MCF 10A (cell line): Measurements from ENCODE around the gene IL2RA. TPM values are rescaled to one million over a fixed set of nuclear protein-coding genes. Genes with fewer than 3 reads are reported as not detected.

Source experiments
- BruUV-seq: library from RNA; stranded (reverse); fragments of 400-500 nt; replicated peaks from 2 replicates; lab custom pipeline; 2021; lab: Mats Ljungman, UMichigan
- CTCF ChIA-PET: fragments of 300-600 bp; sonication (Branson Sonifier 250); formaldehyde crosslinking; extraction: SDS; loops from one replicate; lab custom pipeline; 2021; ENCODE audit warnings: antibody characterized with exemption, inconsistent platforms; lab: Yijun Ruan, JAX
- POLR2A ChIA-PET: fragments of 300-600, 350-650 bp; sonication (Branson Sonifier 250); formaldehyde crosslinking; extraction: SDS; loops from one replicate; lab custom pipeline; 2020; ENCODE audit warnings: antibody characterized with exemption, inconsistent platforms; lab: Yijun Ruan, JAX
- DNase-seq: peaks from one replicate; pipeline ENCODE4 v3.0.0-alpha.2; 2018; ENCODE audit not compliant: unreplicated experiment
- H3K27ac Mint-ChIP-seq: one replicate; pipeline ENCODE4 v1.8.0; 2022; ENCODE audit warnings: mild to moderate bottlenecking, low read depth, mixed read lengths; ENCODE audit not compliant: unreplicated experiment
- H3K27me3 Mint-ChIP-seq: one replicate; pipeline ENCODE4 v1.8.0; 2022; ENCODE audit warnings: mixed read lengths; ENCODE audit not compliant: insufficient read depth, unreplicated experiment
- H3K36me3 Mint-ChIP-seq: one replicate; pipeline ENCODE4 v1.8.0; 2022; ENCODE audit warnings: mild to moderate bottlenecking, moderate library complexity, mixed read lengths; ENCODE audit not compliant: insufficient read depth, unreplicated experiment
- H3K4me1 Mint-ChIP-seq: one replicate; pipeline ENCODE4 v1.8.0; 2022; ENCODE audit warnings: mixed read lengths; ENCODE audit not compliant: insufficient read depth, unreplicated experiment
- H3K4me3 Mint-ChIP-seq: one replicate; pipeline ENCODE4 v1.8.0; 2022; ENCODE audit warnings: mild to moderate bottlenecking, moderate library complexity, mixed read lengths; ENCODE audit not compliant: unreplicated experiment
- H3K9me3 Mint-ChIP-seq: one replicate; pipeline ENCODE4 v1.8.0; 2022; ENCODE audit warnings: mixed read lengths; ENCODE audit not compliant: unreplicated experiment
- intact Hi-C: fragments of 100-400 bp; cut with micrococcal nuclease; formaldehyde crosslinking; loops from 2 replicates; pipeline ENCODE4 v1.14.1; 2022
- total RNA-seq: library from RNA; stranded (reverse); gene quantifications from 2 replicates; pipeline ENCODE4 v1.2.3, GENCODE V29; 2022
- TF ChIP-seq, protein P1 (sequence below): fragments of 200-600 bp; IDR thresholded peaks from one replicate; pipeline ENCODE4 v1.8.0; 2022; ENCODE audit warnings: antibody characterized with exemption, mild to moderate bottlenecking; ENCODE audit not compliant: unreplicated experiment

IL2RA gene
- total RNA-seq, 1 experiment from 2014 or later, result not detected

DNA sequence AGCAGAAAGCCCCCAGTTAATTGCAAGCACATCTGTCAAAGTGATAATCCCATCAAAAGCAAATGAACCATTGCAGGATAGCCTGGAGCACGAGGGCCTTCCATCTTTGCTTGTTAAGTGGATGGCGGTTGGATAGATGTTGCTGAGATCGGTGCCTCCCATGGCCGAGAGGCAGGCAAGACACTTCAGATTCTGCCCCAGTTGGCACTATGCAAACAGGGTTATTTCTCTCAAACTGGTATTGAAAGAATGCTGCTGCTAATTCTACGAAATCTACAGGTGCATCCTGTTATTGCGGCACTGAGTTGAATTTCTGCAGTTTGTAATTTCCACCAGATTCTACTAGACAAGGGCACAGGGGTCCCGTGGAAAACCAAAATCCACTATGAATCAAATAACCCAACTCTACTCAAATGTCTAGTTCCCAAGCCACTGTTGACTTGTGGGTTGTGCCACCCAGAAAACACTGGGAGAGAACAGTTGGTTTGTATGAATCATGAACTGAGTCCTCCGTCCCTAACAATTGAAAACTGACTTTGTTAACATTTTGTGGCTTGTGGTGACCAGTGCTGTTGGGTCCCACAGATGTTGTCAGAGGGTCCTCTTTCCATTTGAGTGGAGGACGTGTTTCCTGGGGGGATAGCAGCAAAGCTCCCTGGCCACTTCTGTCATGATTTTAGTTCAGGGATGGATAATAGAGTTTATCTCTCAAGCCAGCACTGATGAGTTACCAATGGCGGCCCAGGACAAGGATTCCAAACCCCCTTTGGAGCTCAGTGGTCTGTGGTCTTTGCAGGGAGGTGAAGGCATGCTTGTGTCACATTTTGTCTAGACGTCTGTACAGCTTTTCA lies 7.1 kb upstream of the IL2RA start:
- TF ChIP-seq, protein P1, sequence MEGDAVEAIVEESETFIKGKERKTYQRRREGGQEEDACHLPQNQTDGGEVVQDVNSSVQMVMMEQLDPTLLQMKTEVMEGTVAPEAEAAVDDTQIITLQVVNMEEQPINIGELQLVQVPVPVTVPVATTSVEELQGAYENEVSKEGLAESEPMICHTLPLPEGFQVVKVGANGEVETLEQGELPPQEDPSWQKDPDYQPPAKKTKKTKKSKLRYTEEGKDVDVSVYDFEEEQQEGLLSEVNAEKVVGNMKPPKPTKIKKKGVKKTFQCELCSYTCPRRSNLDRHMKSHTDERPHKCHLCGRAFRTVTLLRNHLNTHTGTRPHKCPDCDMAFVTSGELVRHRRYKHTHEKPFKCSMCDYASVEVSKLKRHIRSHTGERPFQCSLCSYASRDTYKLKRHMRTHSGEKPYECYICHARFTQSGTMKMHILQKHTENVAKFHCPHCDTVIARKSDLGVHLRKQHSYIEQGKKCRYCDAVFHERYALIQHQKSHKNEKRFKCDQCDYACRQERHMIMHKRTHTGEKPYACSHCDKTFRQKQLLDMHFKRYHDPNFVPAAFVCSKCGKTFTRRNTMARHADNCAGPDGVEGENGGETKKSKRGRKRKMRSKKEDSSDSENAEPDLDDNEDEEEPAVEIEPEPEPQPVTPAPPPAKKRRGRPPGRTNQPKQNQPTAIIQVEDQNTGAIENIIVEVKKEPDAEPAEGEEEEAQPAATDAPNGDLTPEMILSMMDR, result no peak
- CTCF ChIA-PET, result interaction anchor here (0.6 to 0.9 kb wide), 3 partner anchors 120 to 329 kb away, joined by 3 to 4 read pairs (median 3); no protein-coding TSS in a partner anchor

GRCh38 chr10:6068422-6068821 lies 6.3 kb upstream of the IL2RA start:
- no TSS peak for BruUV-seq
- intact Hi-C loops, result no loop called here
- ChIA-PET CTCF (interaction anchor here (0.7 to 1.1 kb wide), 2 partner anchors 18 to 54 kb away, joined by 4 to 5 read pairs; no protein-coding TSS in a partner anchor), POLR2A (no interaction called here)
- H3K27me3 Mint-ChIP-seq, result peaks cover 65% of the 10 kb centered on the region
- no peaks in the 10 kb centered on the region for H3K4me1 Mint-ChIP-seq
- H3K36me3 Mint-ChIP-seq, result no peaks in the 10 kb centered on the region
- no peak for DNase-seq
- no peak overlapping the region for H3K4me3 Mint-ChIP-seq
- no peaks in the 10 kb centered on the region for H3K9me3 Mint-ChIP-seq
- H3K27ac Mint-ChIP-seq, result no peak overlapping the region
- TF ChIP-seq, protein P1, result no peak

More for the DNA sequence above, 7.1 kb upstream of the IL2RA start:
- no peak for DNase-seq
- no peaks in the 10 kb centered on the region for H3K4me1 Mint-ChIP-seq
- intact Hi-C loops, result no loop called here
- no peaks in the 10 kb centered on the region for H3K9me3 Mint-ChIP-seq
- H3K27ac Mint-ChIP-seq, result no peak overlapping the region
- H3K4me3 Mint-ChIP-seq, result no peak overlapping the region
- BruUV-seq, result no TSS peak
- H3K27me3 Mint-ChIP-seq, result peaks cover 74% of the 10 kb centered on the region
- no peaks in the 10 kb centered on the region for H3K36me3 Mint-ChIP-seq
- POLR2A ChIA-PET, result no interaction called here

- no peak for DNase-seq
- TF ChIP-seq, protein P1, result no peak
- ChIA-PET CTCF (interaction anchor here (0.7 to 1.1 kb wide), 2 partner anchors 18 to 53 kb away, joined by 4 to 5 read pairs; no protein-coding TSS in a partner anchor), POLR2A (no interaction called here)
- no peaks in the 10 kb centered on the region for H3K9me3 Mint-ChIP-seq
- H3K4me3 Mint-ChIP-seq, result no peak overlapping the region
- H3K27me3 Mint-ChIP-seq, result peaks cover 61% of the 10 kb centered on the region
- H3K4me1 Mint-ChIP-seq, result no peaks in the 10 kb centered on the region
- no TSS peak for BruUV-seq
- intact Hi-C loops, result no loop called here
- H3K27ac Mint-ChIP-seq, result no peak overlapping the region
- H3K36me3 Mint-ChIP-seq, result no peaks in the 10 kb centered on the region
Measured at GRCh38 chr10:6068006-6068405, 5.8 kb upstream of the IL2RA start.

DNA sequence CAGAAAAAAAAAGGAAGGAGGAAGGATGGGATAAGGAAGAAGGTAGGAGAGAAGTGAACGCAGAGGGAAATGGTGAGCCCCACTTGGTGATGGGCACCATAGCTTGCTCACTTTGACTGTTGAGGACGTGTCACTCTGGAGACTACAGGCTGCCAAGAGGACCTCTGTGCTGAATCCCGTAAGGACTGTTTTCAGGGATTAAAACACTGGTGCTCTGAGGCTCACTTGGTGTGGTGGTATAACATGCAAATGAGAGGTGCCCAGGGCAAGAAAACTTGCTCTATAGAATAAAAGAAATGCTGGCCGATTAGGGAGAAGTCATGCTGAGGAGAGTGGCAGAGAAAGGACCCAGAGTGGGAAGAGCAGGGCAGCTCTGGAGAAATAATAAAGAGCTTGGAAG lies 5.3 kb upstream of the IL2RA start:
- no peaks in the 10 kb centered on the region for H3K9me3 Mint-ChIP-seq
- H3K27ac Mint-ChIP-seq, result no peak overlapping the region
- TF ChIP-seq, protein P1, result no peak
- peaks cover 55% of the 10 kb centered on the region for H3K27me3 Mint-ChIP-seq
- no peaks in the 10 kb centered on the region for H3K4me1 Mint-ChIP-seq
- no peak for DNase-seq
- intact Hi-C loops, result no loop called here
- ChIA-PET CTCF (interaction anchor here (1.1 kb wide), 1 partner anchor 19 kb away, joined by 5 read pairs; no protein-coding TSS in a partner anchor), POLR2A (no interaction called here)
- no TSS peak for BruUV-seq
- H3K36me3 Mint-ChIP-seq, result no peaks in the 10 kb centered on the region
- H3K4me3 Mint-ChIP-seq, result no peak overlapping the region
